ENCODE data around the gene VSTM2L. TPM values are rescaled to one million over a fixed set of nuclear protein-coding genes. Genes with fewer than 3 reads are reported as not detected.

Gene VSTM2L
- polyA plus RNA-seq, 1 donor (not counting 4 experiments of a cell fraction or from before 2014, with no cell fraction given) = 0.75 TPM

DNA sequence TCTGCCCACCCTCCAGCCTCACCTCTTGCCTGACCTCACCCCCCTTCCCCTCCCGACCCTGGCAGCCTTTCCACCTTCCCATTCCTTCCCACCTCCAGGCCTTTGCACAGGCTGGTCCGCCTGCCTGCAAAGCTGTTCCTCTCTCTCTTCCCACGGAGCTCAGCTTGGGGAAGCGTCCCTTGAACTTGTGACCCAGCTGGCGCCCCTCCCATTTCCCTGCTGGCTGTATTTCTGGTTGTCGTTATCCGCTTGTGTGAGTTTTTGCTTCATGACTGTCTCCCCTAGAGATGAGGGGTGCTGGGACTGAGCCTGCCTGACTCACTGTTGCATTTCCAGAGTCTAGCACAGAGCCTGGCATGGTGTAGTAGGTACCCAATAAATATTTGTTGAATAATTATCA lies 32.5 kb downstream of the VSTM2L start:
- TF ChIP-seq EZH2 (IDR thresholded peaks at IDR 0.05; ENCODE audit: low read length) = no peak
- TF ChIP-seq, protein P1, sequence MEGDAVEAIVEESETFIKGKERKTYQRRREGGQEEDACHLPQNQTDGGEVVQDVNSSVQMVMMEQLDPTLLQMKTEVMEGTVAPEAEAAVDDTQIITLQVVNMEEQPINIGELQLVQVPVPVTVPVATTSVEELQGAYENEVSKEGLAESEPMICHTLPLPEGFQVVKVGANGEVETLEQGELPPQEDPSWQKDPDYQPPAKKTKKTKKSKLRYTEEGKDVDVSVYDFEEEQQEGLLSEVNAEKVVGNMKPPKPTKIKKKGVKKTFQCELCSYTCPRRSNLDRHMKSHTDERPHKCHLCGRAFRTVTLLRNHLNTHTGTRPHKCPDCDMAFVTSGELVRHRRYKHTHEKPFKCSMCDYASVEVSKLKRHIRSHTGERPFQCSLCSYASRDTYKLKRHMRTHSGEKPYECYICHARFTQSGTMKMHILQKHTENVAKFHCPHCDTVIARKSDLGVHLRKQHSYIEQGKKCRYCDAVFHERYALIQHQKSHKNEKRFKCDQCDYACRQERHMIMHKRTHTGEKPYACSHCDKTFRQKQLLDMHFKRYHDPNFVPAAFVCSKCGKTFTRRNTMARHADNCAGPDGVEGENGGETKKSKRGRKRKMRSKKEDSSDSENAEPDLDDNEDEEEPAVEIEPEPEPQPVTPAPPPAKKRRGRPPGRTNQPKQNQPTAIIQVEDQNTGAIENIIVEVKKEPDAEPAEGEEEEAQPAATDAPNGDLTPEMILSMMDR (optimal IDR thresholded peaks at IDR 0.05 in 1 of 3, IDR thresholded peaks at IDR 0.05 in 1 of 3, conservative IDR thresholded peaks at IDR 0.05 in 1 of 3; ENCODE audit: extremely low read depth in 1 of 3, insufficient read depth in 2 of 3, low read length in 3 of 3) = no peak
- dilution Hi-C loops (cut with MboI; ENCODE audit: extremely low pct_ligation_motif_present, low sequenced_read_pairs) = no loop called here
- no peaks in the 10 kb centered on the region for H3K36me3 ChIP-seq (ENCODE audit: control insufficient read depth in 2 of 2, extremely low read depth in 1 of 2, insufficient read depth in 2 of 2, low read length in 2 of 2)
- H2AFZ ChIP-seq (ENCODE audit: control insufficient read depth, low read length) = no peak overlapping the region
- FAIRE-seq (no peak), DNase-seq (ENCODE audit: low read depth, low spot score) (no peak)
- H3K27me3 ChIP-seq (ENCODE audit: control insufficient read depth, extremely low read depth, insufficient read depth, low read length) = peaks cover 18% of the 10 kb centered on the region
- no peaks in the 10 kb centered on the region for H4K20me1 ChIP-seq (ENCODE audit: control insufficient read depth, extremely low read depth, insufficient read depth, low read length)
- H3K4me3 ChIP-seq (ENCODE audit: control insufficient read depth in 2 of 3, extremely low read depth in 1 of 3, insufficient read depth in 2 of 3, low read depth in 1 of 3, low read length in 3 of 3) = no peak overlapping the region
- H3K27ac ChIP-seq (ENCODE audit: control insufficient read depth, insufficient read depth, low read length) = no peak overlapping the region
- H3K9me3 ChIP-seq (ENCODE audit: control insufficient read depth, low read depth, low read length) = no peaks in the 10 kb centered on the region
- H3K79me2 ChIP-seq (ENCODE audit: control insufficient read depth, insufficient read depth, low read length) = no peaks in the 10 kb centered on the region
- no peaks in the 10 kb centered on the region for H3K4me1 ChIP-seq (ENCODE audit: control insufficient read depth, extremely low read depth, insufficient read depth, low read length)
- no peak overlapping the region for H3K4me2 ChIP-seq (ENCODE audit: control insufficient read depth, extremely low read depth, insufficient read depth, low read depth, low read length)
- H3K9ac ChIP-seq (ENCODE audit: control insufficient read depth, extremely low read depth, insufficient read depth, low read length) = no peak overlapping the region
- H3K9me1 ChIP-seq (ENCODE audit: control insufficient read depth, extremely low read depth, insufficient read depth, low read length) = no peaks in the 10 kb centered on the region

DNA sequence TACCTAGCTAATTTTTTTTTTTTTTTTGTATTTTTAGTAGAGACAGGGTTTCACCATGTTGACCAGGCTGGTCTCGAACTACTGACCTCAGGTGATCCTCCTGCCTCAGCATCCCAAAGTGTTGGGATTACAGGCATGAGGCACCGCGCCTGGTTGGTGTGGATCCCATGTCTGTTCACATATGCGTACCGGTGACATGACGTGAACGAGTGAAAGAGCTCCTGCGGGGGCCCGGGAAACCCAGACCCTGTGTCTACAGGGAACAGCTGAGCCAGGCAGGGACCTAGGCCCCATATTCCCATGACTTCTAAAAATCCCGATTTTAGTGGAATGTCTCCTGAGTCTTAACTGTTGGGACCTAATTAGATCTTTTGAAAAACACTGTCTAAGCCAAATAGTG lies 33.1 kb downstream of the VSTM2L start:
- TF ChIP-seq, protein P1 (optimal IDR thresholded peaks at IDR 0.05 in 1 of 3, IDR thresholded peaks at IDR 0.05 in 1 of 3, conservative IDR thresholded peaks at IDR 0.05 in 1 of 3; ENCODE audit: extremely low read depth in 1 of 3, insufficient read depth in 2 of 3, low read length in 3 of 3) = no peak
- no peak for TF ChIP-seq EZH2 (IDR thresholded peaks at IDR 0.05; ENCODE audit: low read length)
- H3K4me2 ChIP-seq (ENCODE audit: control insufficient read depth, extremely low read depth, insufficient read depth, low read depth, low read length) = no peak overlapping the region
- no peak overlapping the region for H3K27ac ChIP-seq (ENCODE audit: control insufficient read depth, insufficient read depth, low read length)
- no peak overlapping the region for H2AFZ ChIP-seq (ENCODE audit: control insufficient read depth, low read length)
- no peak overlapping the region for H3K4me3 ChIP-seq (ENCODE audit: control insufficient read depth in 2 of 3, extremely low read depth in 1 of 3, insufficient read depth in 2 of 3, low read depth in 1 of 3, low read length in 3 of 3)
- no peaks in the 10 kb centered on the region for H3K9me1 ChIP-seq (ENCODE audit: control insufficient read depth, extremely low read depth, insufficient read depth, low read length)
- no peaks in the 10 kb centered on the region for H3K79me2 ChIP-seq (ENCODE audit: control insufficient read depth, insufficient read depth, low read length)
- no peak overlapping the region for H3K9ac ChIP-seq (ENCODE audit: control insufficient read depth, extremely low read depth, insufficient read depth, low read length)
- H3K9me3 ChIP-seq (ENCODE audit: control insufficient read depth, low read depth, low read length) = no peaks in the 10 kb centered on the region
- H3K4me1 ChIP-seq (ENCODE audit: control insufficient read depth, extremely low read depth, insufficient read depth, low read length) = no peaks in the 10 kb centered on the region
- dilution Hi-C loops (cut with MboI; ENCODE audit: extremely low pct_ligation_motif_present, low sequenced_read_pairs) = no loop called here
- FAIRE-seq (no peak), DNase-seq (ENCODE audit: low read depth, low spot score) (no peak)
- H3K36me3 ChIP-seq (ENCODE audit: control insufficient read depth in 2 of 2, extremely low read depth in 1 of 2, insufficient read depth in 2 of 2, low read length in 2 of 2) = no peaks in the 10 kb centered on the region
- H3K27me3 ChIP-seq (ENCODE audit: control insufficient read depth, extremely low read depth, insufficient read depth, low read length) = peaks cover 13% of the 10 kb centered on the region
- H4K20me1 ChIP-seq (ENCODE audit: control insufficient read depth, extremely low read depth, insufficient read depth, low read length) = no peaks in the 10 kb centered on the region
